HCT116 (cell line): ENCODE results near the gene BRINP2. TPM values are rescaled to one million over a fixed set of nuclear protein-coding genes. Genes with fewer than 3 reads are reported as not detected.

Experiments used
- ATAC-seq: fragments of 200-7000 bp; cut with Tn5 transposase; 2 replicates; pipeline ENCODE4 v1.9.1; 2020; ENCODE audit warnings: mild to moderate bottlenecking, moderate library complexity
- BruUV-seq: library from RNA; stranded (reverse); fragments of 400-500 nt; replicated peaks from 2 replicates; lab custom pipeline; 2021; lab: Mats Ljungman, UMichigan
- CTCF ChIA-PET: fragments of 300-600 bp; sonication (Branson Sonifier 250); formaldehyde crosslinking; loops from one replicate; lab custom pipeline; 2021; ENCODE audit warnings: antibody characterized with exemption; lab: Charles Lee
- POLR2A ChIA-PET: fragments of 300-600, 350-600 bp; sonication (Branson Sonifier 250); formaldehyde crosslinking; loops from one replicate; lab custom pipeline; 2021; ENCODE audit warnings: antibody characterized with exemption; lab: Charles Lee
- RAD21 ChIA-PET, 2 experiments: fragments of 300-600 bp; sonication (Branson Sonifier 250); formaldehyde crosslinking; loops; one replicate each; lab custom pipeline; 2023; ENCODE audit warnings: low total read pairs in 2 of 2; ENCODE audit not compliant: uncharacterized antibody in 2 of 2, unreplicated experiment in 2 of 2, low non-redundant PET in 1 of 2; lab: Charles Lee
- DNase-seq: peaks from one replicate; pipeline ENCODE4 v3.0.0-alpha.2; 2010; ENCODE audit warnings: low read depth, low spot score
- H2AFZ ChIP-seq: fragments of 200-600 bp; shearing (Covaris generic), sonication (generic); 2 replicates; pipeline ENCODE4 v1.6.1; 2017; ENCODE audit warnings: low read depth, mixed run types, mixed read lengths, antibody characterized with exemption, low read length; ENCODE audit not compliant: poor library complexity, severe bottlenecking
- H3K27ac ChIP-seq: 2 replicates; pipeline ENCODE4 v1.5.1; 2012; ENCODE audit warnings: low read depth, low read length
- H3K27me3 ChIP-seq: fragments of 200-600 bp; sonication (generic); 2 replicates; pipeline ENCODE4 v1.6.1; 2016; ENCODE audit warnings: mixed run types, low read length, mixed read lengths; ENCODE audit not compliant: insufficient read depth
- H3K36me3 ChIP-seq, 2 experiments: fragments of 200-500 bp in 1 of 2; fragments of 200-600 bp in 1 of 2; sonication (Bioruptor generic) in 1 of 2; sonication (generic) in 1 of 2; 2 replicates each; pipeline versions ENCODE4 v1.5.1 to v1.6.1; 2014 to 2016; ENCODE audit warnings: low read length in 2 of 2, inconsistent platforms in 1 of 2, mixed read lengths in 1 of 2, mixed run types in 1 of 2; ENCODE audit not compliant: insufficient read depth in 2 of 2, control insufficient read depth in 1 of 2
- H3K4me1 ChIP-seq, 2 experiments: fragments of 200-600 bp in 1 of 2; sonication (generic) in 1 of 2; 2 replicates each; pipeline versions ENCODE4 v1.5.1 to v1.6.1; 2012 to 2017; ENCODE audit warnings: low read length in 2 of 2, inconsistent platforms in 1 of 2, mild to moderate bottlenecking in 1 of 2, mixed read lengths in 1 of 2, mixed run types in 1 of 2, moderate library complexity in 1 of 2; ENCODE audit not compliant: insufficient read depth in 2 of 2, control insufficient read depth in 1 of 2
- H3K4me2 ChIP-seq: fragments of 200-600 bp; sonication (generic); 2 replicates; pipeline ENCODE4 v1.6.1; 2017; ENCODE audit warnings: mixed run types, low read length, mixed read lengths
- H3K4me3 ChIP-seq, 2 experiments: fragments of 200-600 bp in 1 of 2; sonication (generic) in 1 of 2; replicated peaks in 1 of 2; 2 replicates each; pipeline ENCODE4 v1.5.1; 2011 to 2016; ENCODE audit warnings: low read length in 2 of 2, control low read depth in 1 of 2, low read depth in 1 of 2, mild to moderate bottlenecking in 1 of 2, mixed read lengths in 1 of 2, mixed run types in 1 of 2
- H3K79me2 ChIP-seq: fragments of 200-600 bp; sonication (generic); 2 replicates; pipeline ENCODE4 v1.6.1; 2017; ENCODE audit warnings: mild to moderate bottlenecking, mixed run types, low read length, moderate library complexity, mixed read lengths; ENCODE audit not compliant: insufficient read depth
- H3K9ac ChIP-seq: fragments of 200-600 bp; sonication (generic); 2 replicates; pipeline ENCODE4 v1.6.1; 2016; ENCODE audit warnings: low read length, mixed read lengths
- H3K9me2 ChIP-seq: fragments of 200-600 bp; sonication (generic), shearing (Covaris generic); 2 replicates; pipeline ENCODE4 v1.6.1; 2017; ENCODE audit warnings: mixed run types, mild to moderate bottlenecking, moderate library complexity; ENCODE audit not compliant: insufficient read depth
- H3K9me3 ChIP-seq, 2 experiments: fragments of 200-500 bp in 1 of 2; fragments of 200-600 bp in 1 of 2; sonication (Bioruptor generic) in 1 of 2; sonication (generic) in 1 of 2; 2 replicates each; pipeline ENCODE4 v1.6.1; 2014 to 2017; ENCODE audit warnings: low read length in 2 of 2, mixed read lengths in 2 of 2, inconsistent platforms in 1 of 2, low read depth in 1 of 2, mild to moderate bottlenecking in 1 of 2, mixed run types in 1 of 2, moderate library complexity in 1 of 2; ENCODE audit not compliant: control insufficient read depth in 1 of 2, insufficient read depth in 1 of 2
- H4K20me1 ChIP-seq: fragments of 200-600 bp; sonication (generic), shearing (Covaris generic); 2 replicates; pipeline ENCODE4 v1.6.1; 2017; ENCODE audit warnings: mixed run types, mild to moderate bottlenecking, moderate library complexity; ENCODE audit not compliant: insufficient read depth
- ATF3 ChIP-seq: IDR thresholded peaks from 2 replicates; pipeline ENCODE4 v1.6.1; 2012
- CBX3 ChIP-seq: IDR thresholded peaks from 2 replicates; pipeline ENCODE4 v1.6.1; 2012; ENCODE audit warnings: low read depth
- CEBPB ChIP-seq: IDR thresholded peaks from 2 replicates; pipeline ENCODE4 v1.6.1; 2012; ENCODE audit warnings: low read depth
- EGR1 ChIP-seq: IDR thresholded peaks from 2 replicates; pipeline ENCODE4 v1.6.1; 2012; ENCODE audit warnings: low read depth
- ELF1 ChIP-seq: IDR thresholded peaks from 2 replicates; pipeline ENCODE4 v1.6.1; 2012; ENCODE audit warnings: low read depth, borderline replicate concordance
- EZH2 ChIP-seq: fragments of 200-600 bp; sonication (generic); IDR thresholded peaks from 2 replicates; pipeline ENCODE4 v1.6.1; 2017; ENCODE audit warnings: antibody characterized with exemption, mixed run types
- EZH2phosphoT487 ChIP-seq: fragments of 200-600 bp; IDR thresholded peaks from 2 replicates; pipeline ENCODE4 v1.6.1; 2018; ENCODE audit warnings: antibody characterized with exemption, borderline replicate concordance
- FOSL1 ChIP-seq: IDR thresholded peaks from 2 replicates; pipeline ENCODE4 v1.6.1; 2012; ENCODE audit warnings: low read depth
- JUND ChIP-seq: IDR thresholded peaks from 2 replicates; pipeline ENCODE4 v1.6.1; 2012
- MAX ChIP-seq: IDR thresholded peaks from 2 replicates; pipeline ENCODE4 v1.6.1; 2012
- POLR2AphosphoS5 ChIP-seq: IDR thresholded peaks from 2 replicates; pipeline ENCODE4 v1.6.1; 2011; ENCODE audit warnings: mild to moderate bottlenecking, low read depth, low read length, moderate library complexity
- SRF ChIP-seq: IDR thresholded peaks from 2 replicates; pipeline ENCODE4 v1.6.1; 2012; ENCODE audit warnings: low read depth
- TCF7L2 ChIP-seq: IDR thresholded peaks from 2 replicates; pipeline ENCODE4 v1.7.0; 2011; ENCODE audit warnings: borderline replicate concordance, inconsistent platforms; ENCODE audit not compliant: insufficient read depth, insufficient read length; ENCODE audit errors: extremely low read depth
- ZBTB33 ChIP-seq: IDR thresholded peaks from 2 replicates; pipeline ENCODE4 v1.6.1; 2011; ENCODE audit warnings: mild to moderate bottlenecking, low read length, moderate library complexity; ENCODE audit not compliant: insufficient replicate concordance; ENCODE audit errors: extremely low read depth
- ZFX ChIP-seq: fragments of 450-650 bp; IDR thresholded peaks from 2 replicates; pipeline ENCODE4 v1.6.1; 2017
- ZNF274 ChIP-seq: fragments of 200-500 bp; sonication (Bioruptor generic); IDR thresholded peaks from 2 replicates; pipeline ENCODE4 v1.6.1; 2014; ENCODE audit warnings: mild to moderate bottlenecking, low read depth, low read length, inconsistent platforms
- intact Hi-C: fragments of 100-400 bp; cut with micrococcal nuclease; formaldehyde crosslinking; loops from 2 replicates; pipeline ENCODE4 v1.10.0; 2022
- total RNA-seq: library from RNA; stranded (reverse); gene quantifications from one replicate; pipeline ENCODE4 v1.2.1, GENCODE V29; 2021; ENCODE audit not compliant: unreplicated experiment
- TF ChIP-seq, protein P1 (sequence below): IDR thresholded peaks from 2 replicates; pipeline ENCODE4 v1.6.1; 2012; ENCODE audit warnings: low read depth
- TF ChIP-seq, protein P2 (sequence below), 3 experiments: fragments of 200-600 bp in 1 of 3; sonication (generic) in 1 of 3; IDR thresholded peaks in 2 of 3; conservative IDR thresholded peaks in 1 of 3; 2 replicates each; pipeline ENCODE4 v1.5.1; 2012 to 2017; ENCODE audit warnings: low read depth in 2 of 3, low read length in 2 of 3, antibody characterized with exemption in 1 of 3, borderline replicate concordance in 1 of 3, control low read depth in 1 of 3, mild to moderate bottlenecking in 1 of 3, mixed read lengths in 1 of 3, mixed run types in 1 of 3, moderate library complexity in 1 of 3; ENCODE audit not compliant: insufficient read depth in 1 of 3

The BRINP2 gene
- total RNA-seq, 1 experiment from 2014 or later: not detected

GRCh38 chr1:177163844-177164379, 6.8 kb upstream of the BRINP2 start:
- POLR2A ChIA-PET: no interaction called here
- H3K4me3 ChIP-seq: no peak overlapping the region

More at GRCh38 chr1:177163844-177164379, 6.8 kb upstream of the BRINP2 start:
- DNase-seq (no peak), ATAC-seq (no peak)
- no peaks in the 10 kb centered on the region for H3K36me3 ChIP-seq
- H3K27me3 ChIP-seq: peaks cover 6% of the 10 kb centered on the region; the same call in 1 of the 2 replicates
- no peaks in the 10 kb centered on the region for H4K20me1 ChIP-seq
- no peaks in the 10 kb centered on the region for H3K4me1 ChIP-seq
- H3K9ac ChIP-seq: no peak overlapping the region
- intact Hi-C loops: no loop called here
- no TSS peak for BruUV-seq
- no peak overlapping the region for H2AFZ ChIP-seq
- ChIA-PET RAD21 (no interaction called here), CTCF (interaction anchor here (1.2 kb wide), 1 partner anchor 18 kb away, joined by 4 read pairs; no protein-coding TSS in a partner anchor)
- H3K9me3 ChIP-seq: no peaks in the 10 kb centered on the region
- no peak overlapping the region for H3K27ac ChIP-seq
- H3K4me2 ChIP-seq: no peak overlapping the region
- TF ChIP-seq EGR1 (no peak), CEBPB (no peak), MAX (no peak), TCF7L2 (no peak), CBX3 (no peak), SRF (no peak), EZH2phosphoT487 (no peak), FOSL1 (no peak), JUND (no peak), ZNF274 (no peak), ZBTB33 (no peak), ZFX (no peak), ELF1 (no peak), POLR2AphosphoS5 (no peak), ATF3 (no peak), EZH2 (no peak)
- TF ChIP-seq, protein P1, sequence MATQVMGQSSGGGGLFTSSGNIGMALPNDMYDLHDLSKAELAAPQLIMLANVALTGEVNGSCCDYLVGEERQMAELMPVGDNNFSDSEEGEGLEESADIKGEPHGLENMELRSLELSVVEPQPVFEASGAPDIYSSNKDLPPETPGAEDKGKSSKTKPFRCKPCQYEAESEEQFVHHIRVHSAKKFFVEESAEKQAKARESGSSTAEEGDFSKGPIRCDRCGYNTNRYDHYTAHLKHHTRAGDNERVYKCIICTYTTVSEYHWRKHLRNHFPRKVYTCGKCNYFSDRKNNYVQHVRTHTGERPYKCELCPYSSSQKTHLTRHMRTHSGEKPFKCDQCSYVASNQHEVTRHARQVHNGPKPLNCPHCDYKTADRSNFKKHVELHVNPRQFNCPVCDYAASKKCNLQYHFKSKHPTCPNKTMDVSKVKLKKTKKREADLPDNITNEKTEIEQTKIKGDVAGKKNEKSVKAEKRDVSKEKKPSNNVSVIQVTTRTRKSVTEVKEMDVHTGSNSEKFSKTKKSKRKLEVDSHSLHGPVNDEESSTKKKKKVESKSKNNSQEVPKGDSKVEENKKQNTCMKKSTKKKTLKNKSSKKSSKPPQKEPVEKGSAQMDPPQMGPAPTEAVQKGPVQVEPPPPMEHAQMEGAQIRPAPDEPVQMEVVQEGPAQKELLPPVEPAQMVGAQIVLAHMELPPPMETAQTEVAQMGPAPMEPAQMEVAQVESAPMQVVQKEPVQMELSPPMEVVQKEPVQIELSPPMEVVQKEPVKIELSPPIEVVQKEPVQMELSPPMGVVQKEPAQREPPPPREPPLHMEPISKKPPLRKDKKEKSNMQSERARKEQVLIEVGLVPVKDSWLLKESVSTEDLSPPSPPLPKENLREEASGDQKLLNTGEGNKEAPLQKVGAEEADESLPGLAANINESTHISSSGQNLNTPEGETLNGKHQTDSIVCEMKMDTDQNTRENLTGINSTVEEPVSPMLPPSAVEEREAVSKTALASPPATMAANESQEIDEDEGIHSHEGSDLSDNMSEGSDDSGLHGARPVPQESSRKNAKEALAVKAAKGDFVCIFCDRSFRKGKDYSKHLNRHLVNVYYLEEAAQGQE: no peak
- TF ChIP-seq, protein P2, sequence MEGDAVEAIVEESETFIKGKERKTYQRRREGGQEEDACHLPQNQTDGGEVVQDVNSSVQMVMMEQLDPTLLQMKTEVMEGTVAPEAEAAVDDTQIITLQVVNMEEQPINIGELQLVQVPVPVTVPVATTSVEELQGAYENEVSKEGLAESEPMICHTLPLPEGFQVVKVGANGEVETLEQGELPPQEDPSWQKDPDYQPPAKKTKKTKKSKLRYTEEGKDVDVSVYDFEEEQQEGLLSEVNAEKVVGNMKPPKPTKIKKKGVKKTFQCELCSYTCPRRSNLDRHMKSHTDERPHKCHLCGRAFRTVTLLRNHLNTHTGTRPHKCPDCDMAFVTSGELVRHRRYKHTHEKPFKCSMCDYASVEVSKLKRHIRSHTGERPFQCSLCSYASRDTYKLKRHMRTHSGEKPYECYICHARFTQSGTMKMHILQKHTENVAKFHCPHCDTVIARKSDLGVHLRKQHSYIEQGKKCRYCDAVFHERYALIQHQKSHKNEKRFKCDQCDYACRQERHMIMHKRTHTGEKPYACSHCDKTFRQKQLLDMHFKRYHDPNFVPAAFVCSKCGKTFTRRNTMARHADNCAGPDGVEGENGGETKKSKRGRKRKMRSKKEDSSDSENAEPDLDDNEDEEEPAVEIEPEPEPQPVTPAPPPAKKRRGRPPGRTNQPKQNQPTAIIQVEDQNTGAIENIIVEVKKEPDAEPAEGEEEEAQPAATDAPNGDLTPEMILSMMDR (IDR thresholded peaks at IDR 0.05 in 2 of 3, conservative IDR thresholded peaks at IDR 0.05 in 1 of 3; ENCODE audit: borderline replicate concordance in 1 of 3, insufficient read depth in 1 of 3, low read depth in 2 of 3, low read length in 2 of 3): no peak
- H3K79me2 ChIP-seq: no peaks in the 10 kb centered on the region
- H3K9me2 ChIP-seq: no peaks in the 10 kb centered on the region
